ENCODE data around the gene SAMD3. TPM values are rescaled to one million over a fixed set of nuclear protein-coding genes. Genes with fewer than 3 reads are reported as not detected.

The SAMD3 gene
- total and polyA plus RNA-seq, 2 of the 8 experiments (the other 6 are each of a cell fraction or from before 2014, with no cell fraction given): 1.8 to 1.9 TPM

GRCh38 chr6:130162421-130162820 is 60.3 kb downstream of the SAMD3 start (continued):
- TF ChIP-seq ATF3 (IDR thresholded peaks at IDR 0.05; ENCODE audit: insufficient read depth, low read depth, low read length) (no peak), SIN3A (conservative IDR thresholded peaks at IDR 0.05 in 1 of 2, IDR thresholded peaks at IDR 0.05 in 1 of 2; ENCODE audit: low read depth in 1 of 2, low read length in 2 of 2) (no peak), SP1 (IDR thresholded peaks at IDR 0.05; ENCODE audit: low read depth, low read length) (no peak), TBP (IDR thresholded peaks at IDR 0.05; ENCODE audit: low read depth, low read length) (no peak), CBX8 (IDR thresholded peaks at IDR 0.05; ENCODE audit: borderline replicate concordance, low read depth, low read length) (no peak), POU5F1 (IDR thresholded peaks at IDR 0.05; ENCODE audit: low read depth, low read length) (no peak)

Data from H1 (cell line).